ENCODE results near the gene OR4C11.

DNA sequence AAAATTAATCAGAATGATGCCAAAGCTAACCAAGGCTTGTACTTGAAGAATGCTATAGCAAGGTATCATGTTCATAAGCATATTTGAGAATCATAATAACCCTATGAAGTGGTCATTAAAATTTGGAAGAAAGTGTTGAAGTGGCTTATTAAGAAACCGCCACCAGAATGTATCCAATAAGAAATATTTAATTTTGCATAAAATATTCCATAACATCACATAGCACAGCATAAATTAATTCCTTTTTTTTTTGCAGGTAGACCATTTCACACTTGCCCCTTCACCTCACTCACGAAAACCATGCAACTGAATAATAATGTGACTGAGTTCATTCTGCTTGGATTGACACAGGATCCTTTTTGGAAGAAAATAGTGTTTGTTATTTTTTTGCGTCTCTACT is 35.6 kb downstream of the OR4C11 start, which contains the start of gene OR4C16:
- TF ChIP-seq, protein P1, sequence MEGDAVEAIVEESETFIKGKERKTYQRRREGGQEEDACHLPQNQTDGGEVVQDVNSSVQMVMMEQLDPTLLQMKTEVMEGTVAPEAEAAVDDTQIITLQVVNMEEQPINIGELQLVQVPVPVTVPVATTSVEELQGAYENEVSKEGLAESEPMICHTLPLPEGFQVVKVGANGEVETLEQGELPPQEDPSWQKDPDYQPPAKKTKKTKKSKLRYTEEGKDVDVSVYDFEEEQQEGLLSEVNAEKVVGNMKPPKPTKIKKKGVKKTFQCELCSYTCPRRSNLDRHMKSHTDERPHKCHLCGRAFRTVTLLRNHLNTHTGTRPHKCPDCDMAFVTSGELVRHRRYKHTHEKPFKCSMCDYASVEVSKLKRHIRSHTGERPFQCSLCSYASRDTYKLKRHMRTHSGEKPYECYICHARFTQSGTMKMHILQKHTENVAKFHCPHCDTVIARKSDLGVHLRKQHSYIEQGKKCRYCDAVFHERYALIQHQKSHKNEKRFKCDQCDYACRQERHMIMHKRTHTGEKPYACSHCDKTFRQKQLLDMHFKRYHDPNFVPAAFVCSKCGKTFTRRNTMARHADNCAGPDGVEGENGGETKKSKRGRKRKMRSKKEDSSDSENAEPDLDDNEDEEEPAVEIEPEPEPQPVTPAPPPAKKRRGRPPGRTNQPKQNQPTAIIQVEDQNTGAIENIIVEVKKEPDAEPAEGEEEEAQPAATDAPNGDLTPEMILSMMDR (IDR thresholded peaks at IDR 0.05; ENCODE audit: low read depth, low read length): no peak
- TF ChIP-seq EZH2phosphoT487 (IDR thresholded peaks at IDR 0.05; ENCODE audit: low read depth): no peak
